ENCODE data around the gene CEP152. TPM values are rescaled to one million over a fixed set of nuclear protein-coding genes. Genes with fewer than 3 reads are reported as not detected.
A peak's percentile ranks its signal among the peaks of the same experiment; 100 is the strongest.

Gene CEP152
- total RNA-seq (2022), result 19.6 and 27.1 TPM in 2 replicates
- percentile 80 among the genes with signal in this experiment for Bru-seq, nascent RNA
- BruChase-seq, experiment 1, labeled RNA remaining after a 6-hour chase, result percentile 71 among the genes with signal in this experiment
- BruChase-seq, experiment 2, labeled RNA remaining after a 2-hour chase, result percentile 78 among the genes with signal in this experiment
- long read RNA-seq, full-length matches to known transcripts, result 1 of 8 reads
- long read RNA-seq, partial matches to known transcripts, result 2 of 8 reads
- long read RNA-seq, other reads (novel, unspliced or antisense), result 5 of 8 reads

DNA sequence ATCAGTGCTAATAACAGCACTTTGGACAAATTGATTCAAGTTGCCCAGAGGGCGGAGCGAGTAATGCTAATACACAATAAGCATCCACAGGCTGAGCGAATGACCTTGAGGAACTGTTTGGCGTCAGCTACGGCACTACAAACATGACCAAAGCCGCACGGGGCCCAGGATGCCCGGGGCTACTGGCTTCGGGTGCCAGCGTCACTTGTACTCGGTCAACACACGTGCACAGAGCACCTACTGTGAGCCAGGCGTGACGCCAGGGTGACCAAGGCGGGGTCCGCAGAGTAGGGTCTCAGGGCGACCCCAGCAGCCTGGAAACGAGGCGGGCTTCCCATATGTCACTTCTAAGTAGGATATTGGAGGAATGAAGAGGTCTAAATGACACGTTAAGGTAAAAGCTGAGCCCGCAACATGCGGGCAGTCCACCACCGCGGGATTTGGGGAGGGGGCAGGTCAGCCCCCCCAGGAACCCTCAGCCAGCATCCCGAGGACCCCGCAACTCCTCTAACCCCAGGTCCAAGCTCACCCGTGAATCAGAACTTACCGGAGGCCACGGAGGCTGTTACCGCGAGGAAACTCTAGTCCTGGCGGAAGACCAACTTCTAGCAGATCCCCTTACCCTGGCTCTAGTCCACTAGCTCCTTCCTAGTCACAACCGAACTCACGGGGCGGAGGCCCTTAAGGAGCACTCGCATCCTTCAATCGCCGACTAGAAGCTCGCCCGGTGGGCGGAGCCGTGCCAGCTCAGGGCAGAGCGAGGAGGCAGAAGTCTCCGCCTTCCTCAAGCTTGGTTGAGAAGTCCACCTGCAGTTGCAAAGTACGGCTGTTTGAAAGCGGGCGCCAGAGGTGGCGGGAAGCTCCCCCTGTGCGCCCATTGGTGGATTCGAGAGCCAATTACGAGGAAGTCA is at the start of gene CEP152:
Gene CEP152 (minus strand): TSS at position 656 of the 911 bp plus-strand sequence. CDS start 5,420 bp downstream, outside the sequence.
- peak within 1 kb of the TSS; percentile 78 for H3K4me3 Mint-ChIP-seq (ENCODE audit: low read depth, unreplicated experiment)
- peak; percentile 98 for DNase-seq
- H3K4me1 Mint-ChIP-seq (ENCODE audit: low read depth, unreplicated experiment), result peaks cover 24% of the 10 kb centered on the region
- no peaks in the 10 kb centered on the region for H3K9me3 Mint-ChIP-seq (ENCODE audit: low read depth, unreplicated experiment)
- no peaks in the 10 kb centered on the region for H3K27me3 Mint-ChIP-seq (ENCODE audit: unreplicated experiment)
- intact Hi-C loops (cut with micrococcal nuclease; ENCODE audit: unreplicated experiment), result no loop called here
- BruUV-seq (replicated peaks), result TSS peak; percentile 44
- peak within 1 kb of the TSS; percentile 46 for H3K27ac Mint-ChIP-seq (ENCODE audit: unreplicated experiment)
- CTCF ChIA-PET, result interaction anchor here (0.5 to 1.2 kb wide), 6 partner anchors 9 to 633 kb away, joined by 3 to 9 read pairs (median 3); partner anchors contain the start of gene MYEF2
- no peak for TF ChIP-seq CTCF (IDR thresholded peaks at IDR 0.05; ENCODE audit: unreplicated experiment)
- H3K36me3 Mint-ChIP-seq (ENCODE audit: insufficient read depth, unreplicated experiment), result peaks cover 20% of the 10 kb centered on the region

GRCh38 chr15:48859426-48859825 is 48.6 kb upstream of the CEP152 start:
- CTCF ChIA-PET, result interaction anchor here (0.6 to 1.2 kb wide), 2 partner anchors 53 to 116 kb away, joined by 4 to 5 read pairs; no protein-coding TSS in a partner anchor
- no peaks in the 10 kb centered on the region for H3K9me3 Mint-ChIP-seq (ENCODE audit: low read depth, unreplicated experiment)
- H3K27ac Mint-ChIP-seq (ENCODE audit: unreplicated experiment), result no peak overlapping the region

DNA sequence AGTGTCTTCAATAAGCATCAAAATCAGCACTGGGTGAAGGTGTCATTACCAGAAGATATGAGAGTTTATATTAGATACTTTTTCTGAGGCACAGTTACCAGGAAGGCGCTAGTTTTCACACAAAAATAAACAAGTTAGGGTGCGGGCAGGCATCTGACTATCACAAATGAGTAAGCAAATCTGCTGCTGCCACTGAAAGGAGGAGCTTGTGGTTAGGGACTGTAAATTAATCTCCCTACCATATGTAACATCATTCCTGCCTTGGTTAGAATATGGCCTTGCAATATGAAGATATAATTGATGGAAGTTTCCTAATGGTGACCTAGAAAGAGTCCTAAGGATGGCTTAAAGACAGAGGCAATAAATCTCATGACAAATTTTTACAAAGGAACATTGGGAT is 47.5 kb upstream of the CEP152 start:
- Mint-ChIP-seq H3K27me3 (ENCODE audit: unreplicated experiment) (no peaks in the 10 kb centered on the region), H3K36me3 (ENCODE audit: insufficient read depth, unreplicated experiment) (no peaks in the 10 kb centered on the region), H3K9me3 (ENCODE audit: low read depth, unreplicated experiment) (no peaks in the 10 kb centered on the region), H3K27ac (ENCODE audit: unreplicated experiment) (no peak overlapping the region), H3K4me3 (ENCODE audit: low read depth, unreplicated experiment) (no peak overlapping the region), H3K4me1 (ENCODE audit: low read depth, unreplicated experiment) (peaks cover 21% of the 10 kb centered on the region)
- no TSS peak for BruUV-seq (replicated peaks)
- CTCF ChIA-PET, result no interaction called here
- TF ChIP-seq CTCF (IDR thresholded peaks at IDR 0.05; ENCODE audit: unreplicated experiment), result no peak
- DNase-seq, result no peak
- intact Hi-C loops (cut with micrococcal nuclease; ENCODE audit: unreplicated experiment), result loop anchor here (5.0 kb wide), 1 partner anchor 141 kb away; no protein-coding TSS in a partner anchor

More at GRCh38 chr15:48859426-48859825, 48.6 kb upstream of the CEP152 start:
- DNase-seq, result no peak
- no peaks in the 10 kb centered on the region for H3K27me3 Mint-ChIP-seq (ENCODE audit: unreplicated experiment)
- no peak for TF ChIP-seq CTCF (IDR thresholded peaks at IDR 0.05; ENCODE audit: unreplicated experiment)
- no TSS peak for BruUV-seq (replicated peaks)
- H3K36me3 Mint-ChIP-seq (ENCODE audit: insufficient read depth, unreplicated experiment), result no peaks in the 10 kb centered on the region
- intact Hi-C loops (cut with micrococcal nuclease; ENCODE audit: unreplicated experiment), result loop anchor here (5.0 kb wide), 1 partner anchor 142 kb away; no protein-coding TSS in a partner anchor
- H3K4me3 Mint-ChIP-seq (ENCODE audit: low read depth, unreplicated experiment), result no peak overlapping the region
- H3K4me1 Mint-ChIP-seq (ENCODE audit: low read depth, unreplicated experiment), result peaks cover 21% of the 10 kb centered on the region

DNA sequence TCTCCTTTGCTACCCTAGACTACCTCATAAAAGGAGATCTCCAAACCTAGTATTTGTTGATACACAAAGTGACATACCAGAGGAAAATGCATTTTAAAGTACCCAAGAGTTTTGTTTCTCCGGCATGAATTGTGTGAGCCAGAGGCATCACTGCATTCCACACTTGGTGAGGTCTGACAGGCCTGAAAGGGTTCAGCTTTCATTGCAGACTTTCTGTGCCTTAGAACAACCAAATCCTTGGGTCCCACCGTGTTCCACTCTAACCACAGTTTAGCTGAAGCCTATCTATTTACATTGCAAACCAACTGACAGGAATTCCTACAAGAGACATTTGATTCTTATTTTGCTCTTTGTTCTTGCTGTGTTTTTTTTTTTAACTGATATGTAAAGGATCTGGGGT is 46.1 kb upstream of the CEP152 start:
- H3K9me3 Mint-ChIP-seq (ENCODE audit: low read depth, unreplicated experiment), result no peaks in the 10 kb centered on the region
- no TSS peak for BruUV-seq (replicated peaks)
- H3K27ac Mint-ChIP-seq (ENCODE audit: unreplicated experiment), result no peak overlapping the region
- no peak for DNase-seq
- no peak for TF ChIP-seq CTCF (IDR thresholded peaks at IDR 0.05; ENCODE audit: unreplicated experiment)
- intact Hi-C loops (cut with micrococcal nuclease; ENCODE audit: unreplicated experiment), result loop anchor here (5.0 kb wide), 1 partner anchor 140 kb away; no protein-coding TSS in a partner anchor
- H3K27me3 Mint-ChIP-seq (ENCODE audit: unreplicated experiment), result no peaks in the 10 kb centered on the region
- CTCF ChIA-PET, result no interaction called here
- H3K36me3 Mint-ChIP-seq (ENCODE audit: insufficient read depth, unreplicated experiment), result no peaks in the 10 kb centered on the region
- H3K4me1 Mint-ChIP-seq (ENCODE audit: low read depth, unreplicated experiment), result peaks cover 21% of the 10 kb centered on the region
- no peak overlapping the region for H3K4me3 Mint-ChIP-seq (ENCODE audit: low read depth, unreplicated experiment)
